ENCODE data around the gene LTBP3. TPM values are rescaled to one million over a fixed set of nuclear protein-coding genes. Genes with fewer than 3 reads are reported as not detected.
A peak's percentile ranks its signal among the peaks of the same experiment; 100 is the strongest.
"Not testable (repeated sequence)": the region's sequence is repeated elsewhere in the genome, so short reads cannot be mapped to it uniquely, and the experiment has no call there.

LTBP3 gene
- total RNA-seq, 2 experiments from 2014 or later = 35.5 to 36.0 TPM

GRCh38 chr11:65528819-65529350 lies 29.3 kb downstream of the LTBP3 start:
- H3K4me1 Mint-ChIP-seq = peaks cover 28% of the 10 kb centered on the region
- DNase-seq = no peak
- no peaks in the 10 kb centered on the region for H3K27me3 Mint-ChIP-seq
- H3K9me3 Mint-ChIP-seq = peaks cover 4% of the 10 kb centered on the region
- peak overlapping the region; percentile 4 for H3K27ac Mint-ChIP-seq
- no peak overlapping the region for H3K4me3 Mint-ChIP-seq
- peaks cover 23% of the 10 kb centered on the region for H3K36me3 Mint-ChIP-seq

GRCh38 chr11:65526744-65527143 lies 31.4 kb downstream of the LTBP3 start:
- peaks cover 21% of the 10 kb centered on the region for H3K36me3 Mint-ChIP-seq
- no peak overlapping the region for H3K27ac Mint-ChIP-seq
- no peak for DNase-seq
- peak overlapping the region; percentile 94 for H3K4me3 Mint-ChIP-seq
- peaks cover 47% of the 10 kb centered on the region for H3K4me1 Mint-ChIP-seq
- peaks cover 4% of the 10 kb centered on the region for H3K9me3 Mint-ChIP-seq
- H3K27me3 Mint-ChIP-seq = no peaks in the 10 kb centered on the region

GRCh38 chr11:65525546-65526480 lies 32.3 kb downstream of the LTBP3 start:
- H3K4me1 Mint-ChIP-seq = peaks cover 49% of the 10 kb centered on the region
- H3K4me3 Mint-ChIP-seq = peak overlapping the region; percentile 94
- peak overlapping the region; percentile 69 for H3K27ac Mint-ChIP-seq
- H3K27me3 Mint-ChIP-seq = no peaks in the 10 kb centered on the region
- H3K36me3 Mint-ChIP-seq = peaks cover 21% of the 10 kb centered on the region
- DNase-seq = no peak
- H3K9me3 Mint-ChIP-seq = peaks cover 4% of the 10 kb centered on the region

- peaks cover 18% of the 10 kb centered on the region for H3K36me3 Mint-ChIP-seq
These were observed 33.2 kb downstream of the LTBP3 start, which contains the start of gene SCYL1 for GRCh38 chr11:65524741-65525545. TSS of gene SCYL1 (plus strand) at chr11:65525083. CDS start at chr11:65525154, 71 bp downstream.

GRCh38 chr11:65524014-65524740 lies 34.0 kb downstream of the LTBP3 start:
- Mint-ChIP-seq H3K36me3 (peaks cover 18% of the 10 kb centered on the region), H3K4me3 (peak overlapping the region; percentile 71), H3K4me1 (peaks cover 39% of the 10 kb centered on the region), H3K9me3 (peaks cover 4% of the 10 kb centered on the region), H3K27ac (peak overlapping the region; percentile 87), H3K27me3 (no peaks in the 10 kb centered on the region)
- no peak for DNase-seq

More at GRCh38 chr11:65524741-65525545, 33.2 kb downstream of the LTBP3 start, which contains the start of gene SCYL1:
- peak; percentile 76 for DNase-seq
- Mint-ChIP-seq H3K4me3 (peak within 1 kb of the TSS; percentile 94), H3K9me3 (peaks cover 4% of the 10 kb centered on the region), H3K27ac (peak within 1 kb of the TSS; percentile 87), H3K4me1 (peaks cover 46% of the 10 kb centered on the region), H3K27me3 (no peaks in the 10 kb centered on the region)

GRCh38 chr11:65523631-65523968 lies 34.6 kb downstream of the LTBP3 start:
- peak overlapping the region; percentile 82 for H3K27ac Mint-ChIP-seq
- not testable (repeated sequence) for H3K27me3 Mint-ChIP-seq, DNase-seq, H3K9me3 Mint-ChIP-seq
- peak overlapping the region; percentile 71 for H3K4me3 Mint-ChIP-seq
- peaks cover 14% of the 10 kb centered on the region for H3K36me3 Mint-ChIP-seq
- peaks cover 35% of the 10 kb centered on the region for H3K4me1 Mint-ChIP-seq

GRCh38 chr11:65522718-65523630 lies 35.2 kb downstream of the LTBP3 start:
- not testable (repeated sequence) for H3K9me3 Mint-ChIP-seq, H3K27me3 Mint-ChIP-seq
- DNase-seq = peak; percentile 43
- Mint-ChIP-seq H3K36me3 (peaks cover 14% of the 10 kb centered on the region), H3K4me3 (peak overlapping the region; percentile 71), H3K27ac (peak overlapping the region; percentile 82), H3K4me1 (peaks cover 35% of the 10 kb centered on the region)

GRCh38 chr11:65521777-65522521 lies 36.2 kb downstream of the LTBP3 start:
- Mint-ChIP-seq H3K36me3 (peaks cover 11% of the 10 kb centered on the region), H3K27ac (peak overlapping the region; percentile 77), H3K4me3 (peak overlapping the region; percentile 71), H3K4me1 (peaks cover 32% of the 10 kb centered on the region)
- H3K9me3 Mint-ChIP-seq, DNase-seq, H3K27me3 Mint-ChIP-seq: not testable (repeated sequence)

GRCh38 chr11:65518941-65519549 lies 39.1 kb downstream of the LTBP3 start:
- not testable (repeated sequence) for H3K4me3 Mint-ChIP-seq, H3K9me3 Mint-ChIP-seq, H3K27ac Mint-ChIP-seq, DNase-seq, H3K36me3 Mint-ChIP-seq, H3K27me3 Mint-ChIP-seq
- peaks cover 26% of the 10 kb centered on the region for H3K4me1 Mint-ChIP-seq

GRCh38 chr11:65516135-65516968 lies 41.8 kb downstream of the LTBP3 start:
- no peak overlapping the region for H3K4me3 Mint-ChIP-seq
- no peaks in the 10 kb centered on the region for H3K9me3 Mint-ChIP-seq
- H3K27me3 Mint-ChIP-seq = no peaks in the 10 kb centered on the region
- DNase-seq = no peak
- H3K36me3 Mint-ChIP-seq = no peaks in the 10 kb centered on the region
- peak overlapping the region; percentile 17 for H3K27ac Mint-ChIP-seq
- peaks cover 5% of the 10 kb centered on the region for H3K4me1 Mint-ChIP-seq

- H3K36me3 Mint-ChIP-seq, H3K27me3 Mint-ChIP-seq, H3K27ac Mint-ChIP-seq, H3K4me3 Mint-ChIP-seq, DNase-seq, H3K9me3 Mint-ChIP-seq: not testable (repeated sequence)
- H3K4me1 Mint-ChIP-seq = peaks cover 19% of the 10 kb centered on the region
These were observed 45.8 kb downstream of the LTBP3 start for GRCh38 chr11:65512311-65512710.
